ENCODE data around the gene PWWP2B.
"Not testable (repeated sequence)": the region's sequence is repeated elsewhere in the genome, so short reads cannot be mapped to it uniquely, and the experiment has no call there.

Gene PWWP2B

GRCh38 chr10:132363921-132364593 is 32.9 kb upstream of the PWWP2B start:
- peak; percentile 15 for DNase-seq

GRCh38 chr10:132364594-132364970 is 32.4 kb upstream of the PWWP2B start:
- no peak for DNase-seq

- DNase-seq, result no peak
These were observed 31.9 kb upstream of the PWWP2B start for GRCh38 chr10:132365102-132365501.

GRCh38 chr10:132366006-132366405 is 31.0 kb upstream of the PWWP2B start:
- DNase-seq, result no peak

- DNase-seq, result no peak
These were observed 30.5 kb upstream of the PWWP2B start for GRCh38 chr10:132366499-132366898.

GRCh38 chr10:132368391-132368790 is 28.6 kb upstream of the PWWP2B start:
- no peak for DNase-seq

GRCh38 chr10:132368881-132369635 is 27.9 kb upstream of the PWWP2B start:
- DNase-seq, result no peak

- no peak for DNase-seq
These were observed 27.3 kb upstream of the PWWP2B start for GRCh38 chr10:132369636-132370185.

- DNase-seq, result no peak
These were observed 26.3 kb upstream of the PWWP2B start for GRCh38 chr10:132370426-132371340.

- no peak for DNase-seq
These were observed 25.3 kb upstream of the PWWP2B start for GRCh38 chr10:132371641-132372081.

- no peak for DNase-seq
These were observed 24.4 kb upstream of the PWWP2B start for GRCh38 chr10:132372516-132373095.

- no peak for DNase-seq
These were observed 23.6 kb upstream of the PWWP2B start for GRCh38 chr10:132373241-132373955.

- no peak for DNase-seq
These were observed 22.8 kb upstream of the PWWP2B start for GRCh38 chr10:132374176-132374575.

GRCh38 chr10:132374612-132375011 is 22.4 kb upstream of the PWWP2B start:
- no peak for DNase-seq

- no peak for DNase-seq
These were observed 21.7 kb upstream of the PWWP2B start for GRCh38 chr10:132375116-132375794.

- DNase-seq, result no peak
These were observed 21.2 kb upstream of the PWWP2B start for GRCh38 chr10:132375795-132376297.

GRCh38 chr10:132376394-132376851 is 20.6 kb upstream of the PWWP2B start:
- DNase-seq, result no peak

- no peak for DNase-seq
These were observed 19.7 kb upstream of the PWWP2B start for GRCh38 chr10:132377326-132377725.

- not testable (repeated sequence) for DNase-seq
These were observed 18.0 kb upstream of the PWWP2B start for GRCh38 chr10:132379026-132379425.

GRCh38 chr10:132380986-132381385 is 16.0 kb upstream of the PWWP2B start:
- DNase-seq, result not testable (repeated sequence)

- DNase-seq, result peak; percentile 63
These were observed 15.3 kb upstream of the PWWP2B start for GRCh38 chr10:132381741-132382140.

Measured in OCI-M1 (cell line).